Upper lobe of left lung (tissue), 6 donors: Measurements from ENCODE around the gene ZNF14. TPM values are rescaled to one million over a fixed set of nuclear protein-coding genes. Genes with fewer than 3 reads are reported as not detected.
"Not testable (repeated sequence)": the region's sequence is repeated elsewhere in the genome, so short reads cannot be mapped to it uniquely, and the experiment has no call there.

Experiments
- ATAC-seq, 2 donors: fragments of 200-7000 bp; cut with Tn5 transposase; one replicate each; pipeline ENCODE4 v1.9.1; 2022; ENCODE audit warnings: mild to moderate bottlenecking in 2 of 2, moderate library complexity in 2 of 2; ENCODE audit not compliant: low FRiP score in 2 of 2
- DNase-seq, 2 donors: peaks; one replicate each; pipeline ENCODE4 v3.0.0-alpha.2; 2019 to 2020
- H3K27ac ChIP-seq, 4 donors: fragments of 200-600 bp; sonication (generic); one replicate each; pipeline ENCODE4 v1.5.1; 2016 to 2019
- H3K27me3 ChIP-seq, 4 donors: fragments of 200-600 bp; sonication (generic); one replicate each; pipeline ENCODE4 v1.5.1; 2017 to 2019
- H3K36me3 ChIP-seq, 4 donors: fragments of 200-600 bp; sonication (generic); one replicate each; pipeline ENCODE4 v1.5.1; 2016 to 2019
- H3K4me1 ChIP-seq, 4 donors: fragments of 200-600 bp; sonication (generic); one replicate each; pipeline ENCODE4 v1.5.1; 2018 to 2019
- H3K4me3 ChIP-seq, 4 donors: fragments of 200-600 bp; sonication (generic); one replicate each; pipeline ENCODE4 v1.5.1; 2017 to 2019; ENCODE audit warnings: mild to moderate bottlenecking in 2 of 4, moderate library complexity in 1 of 4
- H3K9me3 ChIP-seq, 4 donors: fragments of 200-600 bp; sonication (generic); one replicate each; pipeline ENCODE4 v1.5.1; 2018 to 2019
- EP300 ChIP-seq, 4 donors: sonication (generic); formaldehyde crosslinking; IDR thresholded peaks; one replicate each; pipeline ENCODE4 v1.5.1; 2017; ENCODE audit warnings: antibody characterized with exemption in 4 of 4, control low read depth in 2 of 4
- POLR2A ChIP-seq, 4 donors: fragments of 450-650 bp; IDR thresholded peaks; one replicate each; pipeline ENCODE4 v1.5.1; 2016 to 2017; ENCODE audit warnings: antibody characterized with exemption in 4 of 4, mild to moderate bottlenecking in 2 of 4
- POLR2AphosphoS5 ChIP-seq, 2 donors: sonication (generic); formaldehyde crosslinking; IDR thresholded peaks; one replicate each; pipeline ENCODE4 v1.5.1; 2017; ENCODE audit warnings: antibody characterized with exemption in 2 of 2
- WGBS, 2 donors: methylation state at CpG; one replicate each; pipeline ENCODE4 v1.1.5; 2017 to 2018; 5-methylcytosine and 5-hydroxymethylcytosine counted together
- total RNA-seq, 6 donors: library from RNA; depleted of rRNA in 4 of 6; stranded (reverse); fragments of >200 nt in 4 of 6; gene quantifications; one replicate each; pipeline versions ENCODE4 v1.1.0 to v1.2.1, GENCODE V29; 2016 to 2021
- TF ChIP-seq, protein P1 (sequence below), 6 experiments: fragments of 450-650 bp in 4 of 6; fragments of 200-600 bp in 2 of 6; sonication (generic) in 2 of 6; IDR thresholded peaks; one replicate each; pipeline ENCODE4 v1.5.1; 2016 to 2019; ENCODE audit warnings: antibody characterized with exemption in 6 of 6
- donor health status: DM: no; HTN: no; CAD: no; lungs with moderate emphysema.
- donor health status: DM: no; HTN: yes; CAD: no; lungs with severe emphysema.

ZNF14 gene
- total RNA-seq, 6 donors from 2014 or later, result 4.7 to 13.6 (median 5.1) TPM

DNA sequence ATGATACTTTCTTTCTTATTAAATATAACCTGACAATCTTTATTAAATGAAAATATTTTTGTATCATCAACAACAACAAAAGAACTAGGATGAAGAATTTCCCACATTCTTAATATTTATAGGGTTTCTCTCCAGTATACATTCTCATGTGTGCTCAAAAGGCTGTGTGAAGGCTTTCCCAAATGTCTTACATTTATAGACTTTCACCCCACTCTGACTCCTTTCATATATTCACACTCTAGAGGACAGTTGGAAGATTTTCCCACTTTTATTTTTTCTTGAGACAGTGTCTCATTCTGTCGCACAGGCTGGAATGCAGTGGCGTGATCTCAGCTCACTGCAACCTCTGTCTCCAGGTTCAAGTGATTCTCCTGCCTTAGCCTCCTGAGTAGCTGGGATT is 22.4 kb downstream of the ZNF14 start:
- Histone ChIP-seq H3K36me3 (peaks cover 14 to 48% (median 34%) of the 10 kb centered on the region in 4 donors), H3K4me3 (no peak overlapping the region), H3K9me3 (peaks cover 93 to 100% (median 100%) of the 10 kb centered on the region in 4 donors), H3K4me1 (no peaks in the 10 kb centered on the region), H3K27me3 (no peaks in the 10 kb centered on the region), H3K27ac (no peak overlapping the region)
- no peak for DNase-seq
- TF ChIP-seq EP300 (IDR thresholded peaks at IDR 0.05) (no peak), POLR2AphosphoS5 (IDR thresholded peaks at IDR 0.05) (no peak), POLR2A (IDR thresholded peaks at IDR 0.05) (no peak)
- TF ChIP-seq, protein P1, sequence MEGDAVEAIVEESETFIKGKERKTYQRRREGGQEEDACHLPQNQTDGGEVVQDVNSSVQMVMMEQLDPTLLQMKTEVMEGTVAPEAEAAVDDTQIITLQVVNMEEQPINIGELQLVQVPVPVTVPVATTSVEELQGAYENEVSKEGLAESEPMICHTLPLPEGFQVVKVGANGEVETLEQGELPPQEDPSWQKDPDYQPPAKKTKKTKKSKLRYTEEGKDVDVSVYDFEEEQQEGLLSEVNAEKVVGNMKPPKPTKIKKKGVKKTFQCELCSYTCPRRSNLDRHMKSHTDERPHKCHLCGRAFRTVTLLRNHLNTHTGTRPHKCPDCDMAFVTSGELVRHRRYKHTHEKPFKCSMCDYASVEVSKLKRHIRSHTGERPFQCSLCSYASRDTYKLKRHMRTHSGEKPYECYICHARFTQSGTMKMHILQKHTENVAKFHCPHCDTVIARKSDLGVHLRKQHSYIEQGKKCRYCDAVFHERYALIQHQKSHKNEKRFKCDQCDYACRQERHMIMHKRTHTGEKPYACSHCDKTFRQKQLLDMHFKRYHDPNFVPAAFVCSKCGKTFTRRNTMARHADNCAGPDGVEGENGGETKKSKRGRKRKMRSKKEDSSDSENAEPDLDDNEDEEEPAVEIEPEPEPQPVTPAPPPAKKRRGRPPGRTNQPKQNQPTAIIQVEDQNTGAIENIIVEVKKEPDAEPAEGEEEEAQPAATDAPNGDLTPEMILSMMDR (IDR thresholded peaks at IDR 0.05), result no peak
- WGBS, 2 donors, result 96 to 97% methylated on average over 2 of the region's 2 CpGs
- ATAC-seq, result no peak

DNA sequence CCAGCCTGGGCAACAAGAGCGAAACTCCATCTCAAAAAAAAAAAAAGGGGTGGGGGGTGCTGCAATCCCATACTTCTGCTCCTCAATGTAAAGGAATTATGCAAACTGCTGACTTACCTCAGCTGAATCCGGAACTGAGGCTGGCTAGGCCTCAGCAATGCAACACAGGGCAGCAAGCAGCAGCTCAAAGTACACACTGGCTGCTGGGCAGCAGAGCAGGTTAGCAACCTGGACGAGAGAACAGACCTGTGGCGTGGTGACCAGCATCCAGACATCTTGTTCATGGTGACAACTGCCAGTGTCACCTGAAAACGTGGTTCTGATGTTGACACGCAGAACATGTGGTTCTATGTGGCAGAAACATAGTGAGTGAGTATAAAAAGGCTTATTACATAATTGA is 28.1 kb downstream of the ZNF14 start:
- ATAC-seq (no peak), DNase-seq (no peak)
- H3K27ac ChIP-seq, result no peak overlapping the region
- WGBS, 2 donors, result 80 to 88% methylated on average over 6 of the region's 6 CpGs
- peaks cover 47 to 91% (median 85%) of the 10 kb centered on the region in 4 donors for H3K9me3 ChIP-seq
- H3K4me3 ChIP-seq, result no peak overlapping the region
- no peaks in the 10 kb centered on the region for H3K4me1 ChIP-seq
- H3K27me3 ChIP-seq, result no peaks in the 10 kb centered on the region
- no peak for TF ChIP-seq EP300 (IDR thresholded peaks at IDR 0.05)
- TF ChIP-seq POLR2A (IDR thresholded peaks at IDR 0.05), result no peak
- TF ChIP-seq, protein P1 (IDR thresholded peaks at IDR 0.05), result no peak
- no peak for TF ChIP-seq POLR2AphosphoS5 (IDR thresholded peaks at IDR 0.05)
- H3K36me3 ChIP-seq, result peaks cover 0 to 9% (median 2%) of the 10 kb centered on the region in 4 donors

DNA sequence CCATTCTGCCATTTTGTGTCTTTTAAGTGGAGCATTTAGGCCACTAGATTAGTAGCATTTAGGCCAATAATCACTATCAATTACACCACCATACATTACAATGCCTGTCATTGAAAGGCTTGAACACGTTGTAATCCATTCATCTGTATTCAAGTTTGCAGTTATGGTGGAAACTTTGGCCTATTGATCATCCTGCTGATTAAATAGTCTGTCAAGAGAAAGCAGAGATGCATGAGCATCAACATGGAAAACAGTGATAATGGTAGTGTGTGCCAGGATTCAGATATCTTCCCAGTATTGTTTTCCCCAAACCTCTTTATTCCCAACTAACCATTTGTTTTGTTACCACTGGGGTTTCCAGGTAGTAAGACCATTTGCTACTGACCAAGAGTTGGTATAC is 32.4 kb downstream of the ZNF14 start:
- H3K36me3 ChIP-seq, DNase-seq, H3K27me3 ChIP-seq, H3K27ac ChIP-seq, ATAC-seq, H3K4me1 ChIP-seq, H3K4me3 ChIP-seq: not testable (repeated sequence)
- peaks cover 13 to 71% (median 58%) of the 10 kb centered on the region in 4 donors for H3K9me3 ChIP-seq
- WGBS, 2 donors, result 92 to 93% methylated on average over 1 of the region's 1 CpG

DNA sequence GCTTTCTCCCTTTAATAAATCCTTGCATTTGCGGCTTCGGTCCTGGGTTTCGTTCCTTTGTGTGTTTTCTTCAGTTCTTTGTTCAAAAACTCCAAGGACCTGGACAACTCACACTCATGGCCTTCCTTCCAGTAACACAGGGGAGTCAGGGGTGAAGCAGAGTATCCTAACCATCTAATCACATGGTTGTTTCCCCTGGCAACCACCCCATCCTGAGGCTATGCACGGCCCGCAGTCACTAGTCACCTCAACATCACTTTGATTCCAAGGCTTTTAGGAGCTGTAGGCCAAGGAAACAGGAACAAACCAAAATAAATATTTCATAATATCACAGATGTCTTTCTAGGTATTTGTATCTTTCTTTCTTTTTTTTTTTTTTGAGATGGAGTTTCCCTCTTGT is 35.3 kb downstream of the ZNF14 start:
- no peak overlapping the region for H3K27ac ChIP-seq
- TF ChIP-seq EP300 (IDR thresholded peaks at IDR 0.05) (no peak), POLR2AphosphoS5 (IDR thresholded peaks at IDR 0.05) (no peak), POLR2A (IDR thresholded peaks at IDR 0.05) (no peak)
- TF ChIP-seq, protein P1 (IDR thresholded peaks at IDR 0.05), result no peak
- ATAC-seq (no peak), DNase-seq (no peak)
- 91 to 93% methylated on average over 5 of the region's 5 CpGs for WGBS, 2 donors
- no peaks in the 10 kb centered on the region for H3K27me3 ChIP-seq
- H3K9me3 ChIP-seq, result peaks cover 7 to 45% (median 32%) of the 10 kb centered on the region in 4 donors
- H3K4me1 ChIP-seq, result no peaks in the 10 kb centered on the region
- H3K36me3 ChIP-seq, result peaks cover 0 to 4% (median 0%) of the 10 kb centered on the region in 4 donors
- H3K4me3 ChIP-seq, result no peak overlapping the region

DNA sequence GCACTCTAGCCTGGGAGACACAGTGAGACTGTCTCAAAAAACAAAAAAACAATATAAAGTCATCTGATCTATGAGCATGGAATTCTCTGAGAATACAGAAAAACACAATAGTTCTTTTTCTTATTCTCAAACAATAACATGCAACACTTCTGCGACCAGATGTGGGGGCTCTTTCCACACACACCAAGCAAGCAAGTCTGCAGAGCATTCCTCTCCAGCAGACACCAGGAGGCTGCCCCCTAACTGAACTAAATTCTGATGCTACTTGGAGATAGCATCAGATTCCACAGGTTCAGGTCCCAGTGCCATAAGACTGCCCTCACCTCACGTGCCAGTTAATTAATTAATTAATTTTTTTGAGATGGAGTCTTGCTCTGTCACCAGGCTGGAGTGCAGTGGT is 36.5 kb downstream of the ZNF14 start:
- TF ChIP-seq, protein P1 (IDR thresholded peaks at IDR 0.05), result no peak
- TF ChIP-seq POLR2A (IDR thresholded peaks at IDR 0.05) (no peak), EP300 (IDR thresholded peaks at IDR 0.05) (no peak), POLR2AphosphoS5 (IDR thresholded peaks at IDR 0.05) (no peak)
- Histone ChIP-seq H3K36me3 (no peaks in the 10 kb centered on the region), H3K4me3 (no peak overlapping the region), H3K27ac (no peak overlapping the region), H3K4me1 (no peaks in the 10 kb centered on the region), H3K9me3 (peaks cover 7 to 33% (median 26%) of the 10 kb centered on the region in 4 donors), H3K27me3 (no peaks in the 10 kb centered on the region)
- no peak for ATAC-seq
- no peak for DNase-seq
- WGBS, 2 donors, result 62 to 88% methylated on average over 2 of the region's 2 CpGs
